Panc1 (cell line): Measurements from ENCODE around the gene POLR1C. TPM values are rescaled to one million over a fixed set of nuclear protein-coding genes. Genes with fewer than 3 reads are reported as not detected.

ENCODE experiments used
- ATAC-seq: fragments of 200-7000 bp; cut with Tn5 transposase; 2 replicates; pipeline ENCODE4 v1.9.1; 2020; ENCODE audit warnings: mild to moderate bottlenecking, moderate library complexity
- BruUV-seq: library from RNA; stranded (reverse); fragments of 400-500 nt; replicated peaks from 2 replicates; lab custom pipeline; 2021; lab: Mats Ljungman, UMichigan
- CTCF ChIA-PET: fragments of 300-600 bp; sonication (Branson Sonifier 250); formaldehyde crosslinking; loops from one replicate; lab custom pipeline; 2022; ENCODE audit warnings: antibody characterized with exemption; lab: Charles Lee
- POLR2A ChIA-PET: fragments of 300-600 bp; sonication (Branson Sonifier 250); formaldehyde crosslinking; loops from one replicate; lab custom pipeline; 2022; ENCODE audit warnings: antibody characterized with exemption; lab: Charles Lee
- DNase-seq: peaks from one replicate; pipeline ENCODE4 v3.0.0-alpha.2; 2010; ENCODE audit warnings: low read depth, low spot score
- H3K27ac ChIP-seq: 2 replicates; pipeline ENCODE4 v1.5.1; 2011; ENCODE audit warnings: mild to moderate bottlenecking, low read length, inconsistent platforms
- H3K27me3 ChIP-seq: fragments of 200-500 bp; sonication (Bioruptor generic); 2 replicates; pipeline ENCODE4 v1.6.0; 2014; ENCODE audit warnings: low read length, inconsistent platforms; ENCODE audit not compliant: control insufficient read depth, insufficient read depth
- H3K36me3 ChIP-seq: fragments of 200-500 bp; sonication (Bioruptor generic); 2 replicates; pipeline ENCODE4 v1.5.1; 2014; ENCODE audit warnings: inconsistent platforms, mild to moderate bottlenecking, low read length, moderate library complexity; ENCODE audit not compliant: control insufficient read depth, insufficient read depth
- H3K4me1 ChIP-seq: 2 replicates; pipeline ENCODE4 v1.5.1; 2011; ENCODE audit warnings: inconsistent platforms, mild to moderate bottlenecking, low read length, moderate library complexity; ENCODE audit not compliant: control insufficient read depth, insufficient read depth
- H3K4me3 ChIP-seq, 2 experiments: 2 replicates each; pipeline ENCODE4 v1.5.1; 2011 to 2012; ENCODE audit warnings: low read depth in 2 of 2, low read length in 2 of 2, mild to moderate bottlenecking in 2 of 2, inconsistent platforms in 1 of 2, moderate library complexity in 1 of 2
- H3K9me3 ChIP-seq: fragments of 200-500 bp; sonication (Bioruptor generic); 2 replicates; pipeline ENCODE4 v1.5.1; 2014; ENCODE audit warnings: low read depth, mild to moderate bottlenecking, inconsistent platforms, low read length, moderate library complexity; ENCODE audit not compliant: control insufficient read depth, insufficient read depth
- POLR2AphosphoS5 ChIP-seq: IDR thresholded peaks from 2 replicates; pipeline ENCODE4 v1.6.1; 2012; ENCODE audit warnings: mild to moderate bottlenecking, low read depth, low read length, moderate library complexity
- REST ChIP-seq, 2 experiments: IDR thresholded peaks; 2 replicates each; pipeline ENCODE4 v1.6.1; 2011 to 2012; ENCODE audit warnings: low read depth in 2 of 2, control low read depth in 1 of 2, low read length in 1 of 2, mild to moderate bottlenecking in 1 of 2, moderate library complexity in 1 of 2; ENCODE audit not compliant: insufficient read depth in 1 of 2
- SIN3A ChIP-seq: IDR thresholded peaks from 2 replicates; pipeline ENCODE4 v1.6.1; 2012; ENCODE audit warnings: low read depth, mild to moderate bottlenecking, low read length, moderate library complexity, borderline replicate concordance; ENCODE audit not compliant: insufficient read depth
- TCF7L2 ChIP-seq: IDR thresholded peaks from 2 replicates; pipeline ENCODE4 v1.6.1; 2011; ENCODE audit warnings: mild to moderate bottlenecking, low read depth, low read length, inconsistent platforms
- in situ Hi-C: cut with HindIII; loops from 2 replicates; pipeline ENCODE4 v1.10.0; 2016; ENCODE audit warnings: low sequenced_read_pairs, low pct_unique_long_range_greater_than_20kb
- intact Hi-C: fragments of 100-400 bp; cut with micrococcal nuclease; formaldehyde crosslinking; loops from one replicate; pipeline ENCODE4 v1.10.0; 2022; ENCODE audit not compliant: unreplicated experiment
- total RNA-seq: library from RNA; stranded (reverse); gene quantifications from one replicate; pipeline ENCODE4 v1.2.1, GENCODE V29; 2021; ENCODE audit not compliant: unreplicated experiment
- TF ChIP-seq, protein P1 (sequence below): fragments of 450-650 bp; IDR thresholded peaks from 2 replicates; pipeline ENCODE4 v1.5.1; 2017; ENCODE audit warnings: mild to moderate bottlenecking

POLR1C gene
- total RNA-seq, 1 experiment from 2014 or later: 65.1 TPM

DNA sequence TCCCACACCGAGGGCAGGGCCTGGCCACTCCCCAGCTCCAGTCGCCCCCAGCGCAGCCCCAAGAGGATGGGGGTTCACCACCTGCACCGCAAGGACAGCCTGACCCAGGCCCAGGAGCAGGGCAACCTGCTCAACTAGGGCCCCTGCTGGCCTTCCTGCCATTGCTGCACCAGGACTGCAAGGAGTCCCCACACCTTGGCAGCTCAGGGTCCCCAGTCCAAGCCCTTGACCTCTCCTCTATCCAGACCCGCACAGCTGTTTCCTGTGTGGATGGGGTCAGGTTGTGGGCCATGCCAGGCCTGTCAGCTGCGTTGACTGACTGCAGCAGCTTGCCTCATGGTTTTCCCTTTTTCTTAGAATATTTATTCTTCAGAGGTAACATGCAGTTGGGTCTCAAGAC is 11.2 kb upstream of the POLR1C start:
- Histone ChIP-seq H3K27me3 (no peaks in the 10 kb centered on the region), H3K4me1 (peaks cover 11% of the 10 kb centered on the region), H3K27ac (no peak overlapping the region), H3K4me3 (no peak overlapping the region), H3K36me3 (no peaks in the 10 kb centered on the region), H3K9me3 (no peaks in the 10 kb centered on the region)
- ATAC-seq: no peak
- POLR2A ChIA-PET: interaction anchor here (0.7 kb wide), 1 partner anchor 48 kb away, joined by 3 read pairs; no protein-coding TSS in a partner anchor
- BruUV-seq: no TSS peak
- TF ChIP-seq, protein P1, sequence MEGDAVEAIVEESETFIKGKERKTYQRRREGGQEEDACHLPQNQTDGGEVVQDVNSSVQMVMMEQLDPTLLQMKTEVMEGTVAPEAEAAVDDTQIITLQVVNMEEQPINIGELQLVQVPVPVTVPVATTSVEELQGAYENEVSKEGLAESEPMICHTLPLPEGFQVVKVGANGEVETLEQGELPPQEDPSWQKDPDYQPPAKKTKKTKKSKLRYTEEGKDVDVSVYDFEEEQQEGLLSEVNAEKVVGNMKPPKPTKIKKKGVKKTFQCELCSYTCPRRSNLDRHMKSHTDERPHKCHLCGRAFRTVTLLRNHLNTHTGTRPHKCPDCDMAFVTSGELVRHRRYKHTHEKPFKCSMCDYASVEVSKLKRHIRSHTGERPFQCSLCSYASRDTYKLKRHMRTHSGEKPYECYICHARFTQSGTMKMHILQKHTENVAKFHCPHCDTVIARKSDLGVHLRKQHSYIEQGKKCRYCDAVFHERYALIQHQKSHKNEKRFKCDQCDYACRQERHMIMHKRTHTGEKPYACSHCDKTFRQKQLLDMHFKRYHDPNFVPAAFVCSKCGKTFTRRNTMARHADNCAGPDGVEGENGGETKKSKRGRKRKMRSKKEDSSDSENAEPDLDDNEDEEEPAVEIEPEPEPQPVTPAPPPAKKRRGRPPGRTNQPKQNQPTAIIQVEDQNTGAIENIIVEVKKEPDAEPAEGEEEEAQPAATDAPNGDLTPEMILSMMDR: peak; percentile 29
- TF ChIP-seq REST (IDR thresholded peaks at IDR 0.05; ENCODE audit: insufficient read depth in 1 of 2, low read depth in 2 of 2, low read length in 1 of 2): no peak
- intact Hi-C loops (loop anchor here (2.0 kb wide), 1 partner anchor 51 kb away; the partner anchor contains the start of gene DLK2), in situ Hi-C loops (no loop called here)
- DNase-seq: no peak
- CTCF ChIA-PET: interaction anchor here (0.6 to 1.9 kb wide), 4 partner anchors 28 to 354 kb away, joined by 3 to 16 read pairs (median 4); partner anchors contain the start of gene TJAP1

DNA sequence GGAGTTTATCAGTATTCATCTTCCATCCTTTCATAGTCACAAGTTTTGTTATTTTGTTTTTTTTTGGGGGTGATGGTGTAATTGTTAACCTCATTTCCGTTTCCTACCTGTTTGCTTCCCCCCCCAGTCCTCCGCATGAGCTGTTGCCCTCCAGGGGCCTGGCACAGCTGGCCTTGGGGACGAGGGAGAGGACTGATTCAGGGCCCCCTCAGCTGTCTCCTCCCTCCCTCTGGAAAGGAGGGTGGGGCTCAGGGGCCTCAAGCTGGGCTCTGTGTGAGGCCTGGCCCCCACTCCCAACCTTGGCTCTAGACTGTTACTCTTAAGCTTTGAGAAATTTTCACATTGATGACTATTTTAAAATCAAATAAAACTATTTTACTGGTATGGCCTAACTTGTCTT is 10.7 kb upstream of the POLR1C start:
- intact Hi-C loops: loop anchor here (2.0 kb wide), 1 partner anchor 51 kb away; the partner anchor contains the start of gene DLK2
- Histone ChIP-seq H3K27me3 (no peaks in the 10 kb centered on the region), H3K36me3 (no peaks in the 10 kb centered on the region), H3K4me3 (no peak overlapping the region), H3K27ac (no peak overlapping the region), H3K9me3 (no peaks in the 10 kb centered on the region), H3K4me1 (peaks cover 14% of the 10 kb centered on the region)
- no peak for DNase-seq
- ChIA-PET POLR2A (interaction anchor here (0.7 kb wide), 1 partner anchor 49 kb away, joined by 3 read pairs; no protein-coding TSS in a partner anchor), CTCF (interaction anchor here (0.5 to 1.9 kb wide), 3 partner anchors 28 to 49 kb away, joined by 4 to 16 read pairs (median 6); partner anchors contain the start of gene TJAP1)
- TSS peak; percentile 66 for BruUV-seq
- no peak for ATAC-seq
- TF ChIP-seq TCF7L2 (no peak), REST (IDR thresholded peaks at IDR 0.05; ENCODE audit: insufficient read depth in 1 of 2, low read depth in 2 of 2, low read length in 1 of 2) (no peak), SIN3A (no peak), POLR2AphosphoS5 (no peak)
- TF ChIP-seq, protein P1: no peak
- in situ Hi-C loops: no loop called here
